Suprapubic skin (tissue), 4 donors: ENCODE measurements around the gene ASNSD1.

ENCODE experiments used
- POLR2A ChIP-seq, 2 donors: fragments of 450-650 bp; IDR thresholded peaks; one replicate each; pipeline ENCODE4 v1.6.1; 2017; ENCODE audit warnings: antibody characterized with exemption in 2 of 2, mild to moderate bottlenecking in 2 of 2, moderate library complexity in 2 of 2
- POLR2AphosphoS5 ChIP-seq, 3 donors: sonication (generic); formaldehyde crosslinking; IDR thresholded peaks; one replicate each; pipeline ENCODE4 v1.6.1; 2017; ENCODE audit warnings: antibody characterized with exemption in 3 of 3

DNA sequence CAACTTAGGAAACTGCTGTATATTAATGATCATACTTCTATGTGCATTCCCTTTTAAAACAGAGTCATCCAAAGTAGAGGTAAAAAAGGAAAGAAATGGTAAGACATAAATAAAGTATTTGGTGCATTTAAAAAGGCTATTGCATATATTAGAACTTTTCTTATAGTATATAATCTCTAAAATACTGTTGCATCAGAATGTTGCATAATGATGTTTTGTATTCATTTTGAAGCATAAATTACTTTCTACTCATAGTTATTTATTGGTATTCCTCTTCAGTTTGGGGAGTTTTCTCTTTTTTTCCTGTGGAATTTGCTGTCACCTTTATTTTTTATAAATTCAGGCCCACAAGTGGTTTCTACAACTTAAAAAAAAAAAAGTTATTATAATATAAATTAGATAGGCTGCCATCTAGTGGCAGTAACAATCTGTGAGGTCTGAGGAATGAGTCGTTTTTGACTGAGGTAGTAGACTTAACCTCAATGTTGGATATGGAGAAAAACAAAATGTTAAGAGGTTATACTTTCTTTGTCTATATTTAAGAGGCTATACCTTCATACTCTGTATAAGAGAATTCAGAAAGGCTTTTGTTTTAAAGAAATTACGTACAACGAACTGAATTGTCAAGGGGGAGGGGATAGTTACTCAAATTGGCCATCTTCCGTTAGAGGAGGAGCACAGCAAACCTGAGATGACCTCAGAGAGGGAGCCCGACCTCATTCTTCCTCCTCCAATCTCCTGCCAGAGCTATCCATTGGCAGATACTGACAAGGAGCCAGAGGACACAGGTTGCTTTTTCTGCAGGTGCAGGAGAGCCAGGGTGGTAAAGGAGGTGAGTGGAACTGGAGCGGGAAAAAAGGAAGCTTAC, 37.0 kb downstream of the ASNSD1 start:
- TF ChIP-seq POLR2AphosphoS5 (IDR thresholded peaks at IDR 0.05) (no peak), POLR2A (IDR thresholded peaks at IDR 0.05) (no peak)
